HG03439 (cell line): ENCODE results near the gene PC.

Experiments
- ATAC-seq: cut with Tn5 transposase; IDR thresholded peaks from one replicate; pipeline ENCODE4 v1.9.1; 2021; ENCODE audit warnings: mild to moderate bottlenecking, moderate library complexity; ENCODE audit not compliant: unreplicated experiment

Gene PC

GRCh38 chr11:66956689-66957290, 1.4 kb downstream of the PC start:
- no peak for ATAC-seq

- no peak for ATAC-seq
These were observed 4.9 kb downstream of the PC start for GRCh38 chr11:66953081-66953833.

GRCh38 chr11:66951927-66952337, 6.3 kb downstream of the PC start:
- ATAC-seq, result no peak

GRCh38 chr11:66951135-66951534, 7.0 kb downstream of the PC start:
- ATAC-seq, result no peak

- no peak for ATAC-seq
These were observed 8.1 kb downstream of the PC start for GRCh38 chr11:66950112-66950535.

- ATAC-seq, result no peak
These were observed 19.5 kb downstream of the PC start for GRCh38 chr11:66938582-66939135.

GRCh38 chr11:66937193-66937733, 20.9 kb downstream of the PC start:
- no peak for ATAC-seq

GRCh38 chr11:66936311-66936711, 21.9 kb downstream of the PC start:
- no peak for ATAC-seq

- no peak for ATAC-seq
These were observed 23.0 kb downstream of the PC start for GRCh38 chr11:66934950-66935779.

GRCh38 chr11:66933531-66933930, 24.7 kb downstream of the PC start:
- no peak for ATAC-seq

- no peak for ATAC-seq
These were observed 25.6 kb downstream of the PC start for GRCh38 chr11:66932543-66932942.

GRCh38 chr11:66929753-66930152, 28.4 kb downstream of the PC start:
- ATAC-seq, result no peak

GRCh38 chr11:66924272-66924671, 33.9 kb downstream of the PC start:
- ATAC-seq, result no peak

GRCh38 chr11:66922551-66922950, 35.6 kb downstream of the PC start:
- ATAC-seq, result no peak

- ATAC-seq, result no peak
These were observed 37.0 kb downstream of the PC start for GRCh38 chr11:66920978-66921784.

- ATAC-seq, result no peak
These were observed 38.3 kb downstream of the PC start for GRCh38 chr11:66919923-66920322.

- ATAC-seq, result no peak
These were observed 39.4 kb downstream of the PC start for GRCh38 chr11:66918741-66919140.

GRCh38 chr11:66915866-66916265, 42.3 kb downstream of the PC start:
- no peak for ATAC-seq

GRCh38 chr11:66915046-66915832, 42.9 kb downstream of the PC start:
- no peak for ATAC-seq

GRCh38 chr11:66914505-66914904, 43.7 kb downstream of the PC start:
- no peak for ATAC-seq
